GM12874 (cell line): Measurements from ENCODE around the gene GGN.

ENCODE experiments used
- CTCF ChIP-seq: IDR thresholded peaks from 2 replicates; pipeline ENCODE4 v1.5.1; 2011; ENCODE audit warnings: low read depth, mild to moderate bottlenecking, control low read depth, low read length, moderate library complexity; ENCODE audit not compliant: insufficient read depth

Gene GGN

GRCh38 chr19:38362076-38362945, 25.5 kb downstream of the GGN start:
- no peak for TF ChIP-seq CTCF

- TF ChIP-seq CTCF = 0 out of 2 replicates have a peak, but pooled peaks have one; percentile 23
Measured at GRCh38 chr19:38361633-38362075, 26.2 kb downstream of the GGN start.

GRCh38 chr19:38360839-38361631, 26.8 kb downstream of the GGN start:
- TF ChIP-seq CTCF = no peak

GRCh38 chr19:38360351-38360750, 27.5 kb downstream of the GGN start:
- TF ChIP-seq CTCF = no peak

- TF ChIP-seq CTCF = no peak
Measured at GRCh38 chr19:38359242-38360021, 28.4 kb downstream of the GGN start.

GRCh38 chr19:38358071-38358470, 29.8 kb downstream of the GGN start:
- TF ChIP-seq CTCF = no peak
